Esophagus muscularis mucosa (tissue), 4 donors: Measurements from ENCODE around the gene NAGPA. TPM values are rescaled to one million over a fixed set of nuclear protein-coding genes. Genes with fewer than 3 reads are reported as not detected.
"Not testable (repeated sequence)": the region's sequence is repeated elsewhere in the genome, so short reads cannot be mapped to it uniquely, and the experiment has no call there.

Experiments used
- DNase-seq: peaks from one replicate; pipeline ENCODE4 v3.0.0-alpha.2; 2017; ENCODE audit errors: extremely low spot score
- H3K27ac ChIP-seq, 4 donors: fragments of 200-600 bp; sonication (generic); replicated peaks in 1 of 4; 1 replicate in 3 of 4; 2 replicates in 1 of 4; pipeline ENCODE4 v1.5.1; 2016 to 2019; ENCODE audit warnings: mild to moderate bottlenecking in 1 of 4
- H3K27me3 ChIP-seq, 4 donors: fragments of 200-600 bp; sonication (generic); one replicate each; pipeline versions ENCODE4 v1.5.1 to v1.6.0; 2016 to 2019
- H3K36me3 ChIP-seq, 4 donors: fragments of 200-600 bp; sonication (generic); one replicate each; pipeline ENCODE4 v1.5.1; 2016 to 2019
- H3K4me1 ChIP-seq, 4 donors: fragments of 200-600 bp; sonication (generic); one replicate each; pipeline ENCODE4 v1.5.1; 2016 to 2019
- H3K4me3 ChIP-seq, 4 donors: fragments of 200-600 bp; sonication (generic); 1 replicate in 2 of 4; 2 replicates in 2 of 4; pipeline ENCODE4 v1.5.1; 2016 to 2019; ENCODE audit warnings: mild to moderate bottlenecking in 4 of 4, moderate library complexity in 1 of 4
- H3K9me3 ChIP-seq, 4 donors: fragments of 200-600 bp; sonication (generic); 1 replicate in 3 of 4; 2 replicates in 1 of 4; pipeline ENCODE4 v1.5.1; 2016 to 2019
- CTCF ChIP-seq, 3 experiments: fragments of 200-600 bp in 2 of 3; fragments of 450-650 bp in 1 of 3; sonication (generic) in 2 of 3; IDR thresholded peaks; one replicate each; pipeline ENCODE4 v1.5.1; 2017 to 2019; ENCODE audit warnings: antibody characterized with exemption in 3 of 3, mild to moderate bottlenecking in 2 of 3, moderate library complexity in 1 of 3
- EP300 ChIP-seq: sonication (generic); formaldehyde crosslinking; IDR thresholded peaks from one replicate; pipeline ENCODE4 v1.6.1; 2017; ENCODE audit warnings: antibody characterized with exemption
- POLR2A ChIP-seq: fragments of 450-650 bp; IDR thresholded peaks from one replicate; pipeline ENCODE4 v1.6.1; 2017; ENCODE audit warnings: antibody characterized with exemption, moderate library complexity, mild to moderate bottlenecking, low read depth
- POLR2AphosphoS5 ChIP-seq, 2 donors: sonication (generic); formaldehyde crosslinking; IDR thresholded peaks; one replicate each; pipeline ENCODE4 v1.6.1; 2017; ENCODE audit warnings: antibody characterized with exemption in 2 of 2
- WGBS: methylation state at CpG from one replicate; pipeline ENCODE4 v1.1.5; 2018; 5-methylcytosine and 5-hydroxymethylcytosine counted together
- intact Hi-C: fragments of 100-400 bp; cut with DNase I; formaldehyde crosslinking; loops from one replicate; pipeline ENCODE4 v1.15.1; 2023
- total RNA-seq, 4 donors: library from RNA; depleted of rRNA; stranded (reverse); fragments of >200 nt; gene quantifications; one replicate each; pipeline versions ENCODE4 v1.1.0 to v1.2.1, GENCODE V29; 2016

NAGPA gene
- total RNA-seq, 4 donors from 2014 or later: 15.4 to 24.1 (median 21.1) TPM

DNA sequence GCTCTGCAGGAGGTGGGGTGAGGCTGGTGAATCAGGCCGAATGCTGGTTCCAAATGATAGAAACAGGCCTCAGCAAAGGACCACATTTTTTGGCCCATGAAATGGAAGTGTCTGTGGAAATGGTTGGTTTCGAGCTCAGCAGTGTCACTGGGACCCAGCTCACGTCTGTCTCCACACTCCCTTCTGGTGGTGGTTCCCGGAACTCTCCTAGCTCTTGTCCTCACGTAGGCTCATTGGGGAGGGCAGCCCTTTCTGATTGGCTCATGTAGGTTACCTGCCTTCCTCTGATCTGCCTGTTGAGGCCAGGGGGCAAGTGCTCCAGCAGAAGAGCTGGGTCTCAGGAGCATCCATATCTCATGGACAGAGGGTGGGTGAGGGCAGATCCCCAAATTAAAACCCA is 41.9 kb upstream of the NAGPA start:
- intact Hi-C loops: loop anchor here (10.0 kb wide), 1 partner anchor 111 kb away; no protein-coding TSS in a partner anchor
- Histone ChIP-seq H3K27ac (no peak overlapping the region), H3K9me3 (no peaks in the 10 kb centered on the region), H3K36me3 (peaks cover 27 to 73% (median 59%) of the 10 kb centered on the region in 4 donors), H3K4me3 (no peak overlapping the region), H3K4me1 (peaks cover 5 to 23% (median 17%) of the 10 kb centered on the region in 4 donors), H3K27me3 (no peaks in the 10 kb centered on the region)
- no peak for DNase-seq
- WGBS: 93% methylated on average over 3 of the region's 5 CpGs
- TF ChIP-seq POLR2AphosphoS5 (IDR thresholded peaks at IDR 0.05) (no peak), CTCF (IDR thresholded peaks at IDR 0.05) (no peak), EP300 (no peak)

- DNase-seq, H3K4me3 ChIP-seq, H3K27me3 ChIP-seq, H3K27ac ChIP-seq, H3K9me3 ChIP-seq: not testable (repeated sequence)
- 92% methylated on average over 15 of the region's 15 CpGs for WGBS
- peaks cover 5 to 23% (median 17%) of the 10 kb centered on the region in 4 donors for H3K4me1 ChIP-seq
- intact Hi-C loops: loop anchor here (10.0 kb wide), 1 partner anchor 109 kb away; no protein-coding TSS in a partner anchor
- H3K36me3 ChIP-seq: peaks cover 27 to 54% (median 45%) of the 10 kb centered on the region in 4 donors
Observed at GRCh38 chr16:5073771-5074170, 40.0 kb upstream of the NAGPA start.

GRCh38 chr16:5073279-5073629 is 39.5 kb upstream of the NAGPA start:
- DNase-seq: no peak
- WGBS: 87% methylated on average over 2 of the region's 2 CpGs
- peaks cover 5 to 23% (median 17%) of the 10 kb centered on the region in 4 donors for H3K4me1 ChIP-seq
- TF ChIP-seq POLR2AphosphoS5 (IDR thresholded peaks at IDR 0.05) (no peak), POLR2A (no peak), CTCF (IDR thresholded peaks at IDR 0.05) (no peak), EP300 (no peak)
- peaks cover 27 to 49% (median 39%) of the 10 kb centered on the region in 4 donors for H3K36me3 ChIP-seq
- H3K4me3 ChIP-seq: no peak overlapping the region
- no peak overlapping the region for H3K27ac ChIP-seq
- H3K27me3 ChIP-seq: no peaks in the 10 kb centered on the region
- no peaks in the 10 kb centered on the region for H3K9me3 ChIP-seq
- intact Hi-C loops: loop anchor here (10.0 kb wide), 1 partner anchor 108 kb away; no protein-coding TSS in a partner anchor

GRCh38 chr16:5072334-5073278 is 38.9 kb upstream of the NAGPA start:
- WGBS: 59% methylated on average over 12 of the region's 12 CpGs

More at GRCh38 chr16:5072334-5073278, 38.9 kb upstream of the NAGPA start:
- TF ChIP-seq POLR2A (no peak), POLR2AphosphoS5 (IDR thresholded peaks at IDR 0.05) (no peak), EP300 (no peak), CTCF (IDR thresholded peaks at IDR 0.05) (no peak)
- no peaks in the 10 kb centered on the region for H3K27me3 ChIP-seq
- H3K27ac ChIP-seq: peak overlapping the region; percentile 68 to 85 (median 78)
- DNase-seq: no peak
- no peaks in the 10 kb centered on the region for H3K9me3 ChIP-seq
- H3K36me3 ChIP-seq: peaks cover 22 to 42% (median 33%) of the 10 kb centered on the region in 4 donors
- intact Hi-C loops: loop anchor here (10.0 kb wide), 1 partner anchor 108 kb away; no protein-coding TSS in a partner anchor
- H3K4me3 ChIP-seq: peak overlapping the region; percentile 70 to 76 (median 71)
- H3K4me1 ChIP-seq: peaks cover 5 to 23% (median 17%) of the 10 kb centered on the region in 4 donors
